Erythroblast (primary cell): ENCODE measurements around the gene VPS13C.

Experiments
- GATA1 ChIP-seq: IDR thresholded peaks from 2 replicates; pipeline ENCODE4 v1.6.1; 2011; ENCODE audit warnings: low read depth, mild to moderate bottlenecking, control low read depth, low read length, moderate library complexity
- POLR2A ChIP-seq: IDR thresholded peaks from 2 replicates; pipeline ENCODE4 v1.6.1; 2011; ENCODE audit warnings: mild to moderate bottlenecking, low read length

DNA sequence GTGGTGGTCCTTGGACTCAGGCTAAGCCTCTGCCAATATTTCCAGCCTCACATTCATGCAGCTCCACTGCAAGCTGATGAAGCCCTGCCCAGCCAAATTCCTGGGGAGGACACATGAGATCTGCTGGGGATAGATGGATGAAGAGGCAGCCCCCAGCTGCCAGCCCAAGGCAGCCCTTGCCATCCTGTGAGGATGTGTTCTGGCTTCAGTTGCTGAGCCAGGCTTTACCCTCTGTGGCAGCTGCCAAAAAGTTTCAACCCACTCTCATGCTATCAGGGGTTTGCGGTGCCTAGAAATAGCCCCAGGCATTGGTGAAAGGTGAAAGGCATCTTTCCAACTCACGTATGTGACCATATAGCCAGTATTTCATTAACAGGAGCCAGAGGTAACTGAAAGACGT, 44.2 kb upstream of the VPS13C start:
- TF ChIP-seq POLR2A (no peak), GATA1 (no peak)
